Mesendoderm (in vitro differentiated cells): ENCODE data around the gene FNDC10.
A peak's percentile ranks its signal among the peaks of the same experiment; 100 is the strongest.

Source experiments
- DNase-seq: peaks from one replicate; pipeline ENCODE4 v3.0.0; 2013
- H2AK5ac ChIP-seq: 2 replicates; pipeline ENCODE4 v1.6.1; 2013; ENCODE audit warnings: low read length, inconsistent platforms
- H2BK120ac ChIP-seq: 2 replicates; pipeline ENCODE4 v1.6.1; 2013; ENCODE audit warnings: low read depth, mild to moderate bottlenecking, low read length, moderate library complexity, mixed read lengths
- H2BK15ac ChIP-seq: replicated peaks from 2 replicates; pipeline ENCODE4 v1.6.1; 2013; ENCODE audit warnings: low read depth, mild to moderate bottlenecking, moderate library complexity
- H2BK5ac ChIP-seq: 2 replicates; pipeline ENCODE4 v1.6.1; 2013; ENCODE audit warnings: low read length, inconsistent platforms
- H3K18ac ChIP-seq: 2 replicates; pipeline ENCODE4 v1.6.1; 2013; ENCODE audit warnings: mild to moderate bottlenecking, low read length, mixed read lengths
- H3K23ac ChIP-seq: one replicate; pipeline ENCODE4 v1.6.1; 2013; ENCODE audit warnings: low read length
- H3K27ac ChIP-seq: 2 replicates; pipeline ENCODE4 v1.5.1; 2013; ENCODE audit warnings: low read depth, mild to moderate bottlenecking, inconsistent platforms, low read length, moderate library complexity
- H3K27me3 ChIP-seq: 2 replicates; pipeline ENCODE4 v1.6.1; 2013; ENCODE audit warnings: low read length, control low read depth, mild to moderate bottlenecking, inconsistent platforms; ENCODE audit not compliant: insufficient read depth, poor library complexity
- H3K36me3 ChIP-seq: 2 replicates; pipeline ENCODE4 v1.6.1; 2013; ENCODE audit warnings: low read length, inconsistent platforms; ENCODE audit not compliant: control insufficient read depth, insufficient read depth
- H3K4ac ChIP-seq: one replicate; pipeline ENCODE4 v1.6.1; 2013; ENCODE audit warnings: low read depth, mild to moderate bottlenecking, low read length, moderate library complexity
- H3K4me1 ChIP-seq: 2 replicates; pipeline ENCODE4 v1.6.1; 2013; ENCODE audit warnings: low read depth, low read length, inconsistent platforms; ENCODE audit not compliant: control insufficient read depth
- H3K4me2 ChIP-seq: 2 replicates; pipeline ENCODE4 v1.6.1; 2013; ENCODE audit warnings: low read length
- H3K4me3 ChIP-seq: 2 replicates; pipeline ENCODE4 v1.5.1; 2013; ENCODE audit warnings: mild to moderate bottlenecking, low read length
- H3K56ac ChIP-seq: one replicate; pipeline ENCODE4 v1.6.1; 2013; ENCODE audit warnings: low read length
- H3K79me1 ChIP-seq: 2 replicates; pipeline ENCODE4 v1.6.1; 2013; ENCODE audit warnings: low read length, inconsistent platforms
- H3K79me2 ChIP-seq: 2 replicates; pipeline ENCODE4 v1.6.1; 2013; ENCODE audit warnings: mild to moderate bottlenecking, low read length; ENCODE audit not compliant: control insufficient read depth, insufficient read depth
- H3K9ac ChIP-seq: 2 replicates; pipeline ENCODE4 v1.6.1; 2013; ENCODE audit warnings: low read length, inconsistent platforms
- H4K5ac ChIP-seq: one replicate; pipeline ENCODE4 v1.6.1; 2013; ENCODE audit warnings: low read length
- H4K8ac ChIP-seq: one replicate; pipeline ENCODE4 v1.6.1; 2013; ENCODE audit warnings: low read depth, mild to moderate bottlenecking, control low read depth, low read length, moderate library complexity
- WGBS: extraction: QIAGEN DNeasy Blood & Tissue Kit; methylation state at CpG from one replicate; pipeline ENCODE4 v1.1.7; 2013; ENCODE audit warnings: low lambda C conversion rate, missing lambda C conversion rate; ENCODE audit not compliant: insufficient coverage; ENCODE audit errors: extremely low coverage; 5-methylcytosine and 5-hydroxymethylcytosine counted together

The FNDC10 gene

GRCh38 chr1:1625404-1625775, 25.5 kb upstream of the FNDC10 start:
- Histone ChIP-seq H4K5ac (no peak overlapping the region), H2BK15ac (no peak overlapping the region), H3K36me3 (no peaks in the 10 kb centered on the region), H3K79me2 (no peaks in the 10 kb centered on the region), H3K18ac (no peak overlapping the region), H2BK5ac (no peak overlapping the region), H3K56ac (no peak overlapping the region), H3K79me1 (no peaks in the 10 kb centered on the region), H3K4ac (no peak overlapping the region), H3K27me3 (no peaks in the 10 kb centered on the region), H2BK120ac (no peak overlapping the region), H3K27ac (no peak overlapping the region), H3K4me1 (no peaks in the 10 kb centered on the region), H3K4me3 (no peak overlapping the region), H3K4me2 (no peak overlapping the region), H3K23ac (no peak overlapping the region), H3K9ac (no peak overlapping the region), H4K8ac (no peak overlapping the region), H2AK5ac (no peak overlapping the region)
- WGBS, result no CpG with 5 or more reads among the region's 28 CpGs
- no peak for DNase-seq

- Histone ChIP-seq H3K79me1 (no peaks in the 10 kb centered on the region), H2BK5ac (no peak overlapping the region), H2BK120ac (no peak overlapping the region), H2AK5ac (no peak overlapping the region), H3K36me3 (no peaks in the 10 kb centered on the region), H4K8ac (no peak overlapping the region), H3K4ac (no peak overlapping the region), H3K4me3 (no peak overlapping the region), H3K4me2 (no peak overlapping the region), H3K9ac (no peak overlapping the region), H3K4me1 (no peaks in the 10 kb centered on the region), H3K56ac (no peak overlapping the region), H4K5ac (no peak overlapping the region), H3K27ac (no peak overlapping the region), H2BK15ac (no peak overlapping the region), H3K79me2 (no peaks in the 10 kb centered on the region), H3K18ac (no peak overlapping the region), H3K23ac (no peak overlapping the region), H3K27me3 (no peaks in the 10 kb centered on the region)
- no CpG with 5 or more reads among the region's 38 CpGs for WGBS
- DNase-seq, result peak; percentile 38
These were observed 24.8 kb upstream of the FNDC10 start for GRCh38 chr1:1624443-1625403.

- Histone ChIP-seq H3K23ac (no peak overlapping the region), H4K8ac (no peak overlapping the region), H3K79me2 (no peaks in the 10 kb centered on the region), H2AK5ac (no peak overlapping the region), H2BK15ac (no peak overlapping the region), H3K56ac (no peak overlapping the region), H4K5ac (no peak overlapping the region), H3K27me3 (no peaks in the 10 kb centered on the region), H3K79me1 (no peaks in the 10 kb centered on the region), H3K4me2 (no peak overlapping the region), H2BK5ac (no peak overlapping the region), H3K9ac (no peak overlapping the region), H3K4me3 (no peak overlapping the region), H3K36me3 (no peaks in the 10 kb centered on the region), H3K4ac (no peak overlapping the region), H2BK120ac (no peak overlapping the region), H3K18ac (no peak overlapping the region), H3K27ac (no peak overlapping the region), H3K4me1 (no peaks in the 10 kb centered on the region)
- no CpG with 5 or more reads among the region's 51 CpGs for WGBS
- DNase-seq, result no peak
These were observed 23.9 kb upstream of the FNDC10 start for GRCh38 chr1:1623631-1624442.

- no peaks in the 10 kb centered on the region for H3K79me2 ChIP-seq
- H4K8ac ChIP-seq, result no peak overlapping the region
- H3K27me3 ChIP-seq, result no peaks in the 10 kb centered on the region
- no peaks in the 10 kb centered on the region for H3K79me1 ChIP-seq
- H2AK5ac ChIP-seq, result no peak overlapping the region
- H3K4me1 ChIP-seq, result no peaks in the 10 kb centered on the region
- no peak overlapping the region for H3K4me2 ChIP-seq
- H4K5ac ChIP-seq, result no peak overlapping the region
- no peak overlapping the region for H2BK5ac ChIP-seq
- no peak overlapping the region for H3K23ac ChIP-seq
- DNase-seq, result no peak
- H2BK120ac ChIP-seq, result no peak overlapping the region
- no peak overlapping the region for H3K4ac ChIP-seq
- H2BK15ac ChIP-seq, result no peak overlapping the region
- H3K36me3 ChIP-seq, result no peaks in the 10 kb centered on the region
- no peak overlapping the region for H3K27ac ChIP-seq
- no peak overlapping the region for H3K9ac ChIP-seq
- no peak overlapping the region for H3K4me3 ChIP-seq
- no peak overlapping the region for H3K18ac ChIP-seq
- no CpG with 5 or more reads among the region's 33 CpGs for WGBS
- no peak overlapping the region for H3K56ac ChIP-seq
These were observed 23.3 kb upstream of the FNDC10 start for GRCh38 chr1:1623181-1623630.

- no peak overlapping the region for H3K23ac ChIP-seq
- no peak overlapping the region for H2BK5ac ChIP-seq
These were observed 22.8 kb upstream of the FNDC10 start for GRCh38 chr1:1622788-1623094.

More at GRCh38 chr1:1622788-1623094, 22.8 kb upstream of the FNDC10 start:
- no peaks in the 10 kb centered on the region for H3K4me1 ChIP-seq
- no peak overlapping the region for H3K27ac ChIP-seq
- H3K27me3 ChIP-seq, result no peaks in the 10 kb centered on the region
- no CpG with 5 or more reads among the region's 17 CpGs for WGBS
- H3K4ac ChIP-seq, result no peak overlapping the region
- no peak overlapping the region for H2AK5ac ChIP-seq
- no peak overlapping the region for H3K4me2 ChIP-seq
- no peak overlapping the region for H3K56ac ChIP-seq
- no peaks in the 10 kb centered on the region for H3K79me1 ChIP-seq
- no peak overlapping the region for H3K4me3 ChIP-seq
- no peak overlapping the region for H4K8ac ChIP-seq
- no peak overlapping the region for H4K5ac ChIP-seq
- H2BK120ac ChIP-seq, result no peak overlapping the region
- no peak for DNase-seq
- H2BK15ac ChIP-seq, result no peak overlapping the region
- no peak overlapping the region for H3K18ac ChIP-seq
- H3K36me3 ChIP-seq, result no peaks in the 10 kb centered on the region
- H3K9ac ChIP-seq, result no peak overlapping the region
- no peaks in the 10 kb centered on the region for H3K79me2 ChIP-seq
